Tibial nerve (tissue), 3 donors: Measurements from ENCODE around the gene MOB3A.

Experiments
- POLR2A ChIP-seq, 2 donors: fragments of 450-650 bp; IDR thresholded peaks; one replicate each; pipeline ENCODE4 v1.6.1; 2017; ENCODE audit warnings: antibody characterized with exemption in 2 of 2, mild to moderate bottlenecking in 2 of 2, moderate library complexity in 2 of 2
- TF ChIP-seq, protein P1 (sequence below), 5 experiments: fragments of 200-600 bp in 3 of 5; fragments of 450-650 bp in 2 of 5; sonication (generic) in 3 of 5; IDR thresholded peaks; one replicate each; pipeline ENCODE4 v1.5.1; 2016 to 2019; ENCODE audit warnings: antibody characterized with exemption in 5 of 5, mild to moderate bottlenecking in 3 of 5, moderate library complexity in 2 of 5

DNA sequence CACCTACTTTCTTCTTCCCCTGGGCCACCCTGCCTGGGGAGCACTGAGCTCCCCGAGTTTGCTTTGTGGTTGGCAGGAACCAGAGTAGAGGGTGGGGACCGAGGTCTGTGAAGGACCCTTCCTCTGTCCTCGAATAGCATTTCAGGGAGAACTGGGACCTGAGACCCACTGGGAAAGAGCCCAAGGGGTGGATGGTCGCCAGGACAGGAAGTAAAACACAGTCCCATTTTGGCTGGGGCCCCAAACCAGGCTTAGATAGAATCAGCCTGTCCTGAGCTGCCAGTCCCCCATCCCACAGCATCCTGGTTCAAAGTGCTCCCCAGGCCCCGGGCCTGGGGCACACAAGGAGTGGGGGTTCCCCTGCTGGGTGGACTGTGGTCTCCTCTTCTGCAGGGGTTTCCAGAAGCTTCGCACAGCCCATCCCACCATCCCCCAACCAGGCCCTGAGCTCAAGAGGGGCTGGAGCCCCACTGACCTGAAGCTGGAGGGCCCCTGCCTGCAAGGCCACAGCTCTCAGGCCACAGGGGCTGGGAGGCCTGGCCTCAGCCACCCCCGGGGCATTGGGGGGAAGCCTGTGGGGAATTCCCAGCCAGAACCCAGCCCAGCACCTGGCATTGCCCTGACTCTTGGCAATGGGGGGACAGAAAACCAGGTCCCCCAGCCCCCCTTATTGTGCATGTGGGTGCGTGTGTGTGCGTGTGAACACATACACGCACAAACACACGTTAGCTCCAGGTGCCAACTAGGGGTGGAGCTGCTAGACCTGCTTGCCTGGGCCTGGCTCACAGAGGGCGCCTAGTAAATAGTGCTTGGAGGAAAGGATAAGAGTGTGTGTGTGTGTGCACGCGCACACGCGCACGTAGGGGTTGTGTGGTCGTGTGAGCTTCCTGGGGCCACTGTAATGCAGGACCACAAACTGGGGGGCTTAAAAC is 44.1 kb downstream of the MOB3A start:
- TF ChIP-seq, protein P1, sequence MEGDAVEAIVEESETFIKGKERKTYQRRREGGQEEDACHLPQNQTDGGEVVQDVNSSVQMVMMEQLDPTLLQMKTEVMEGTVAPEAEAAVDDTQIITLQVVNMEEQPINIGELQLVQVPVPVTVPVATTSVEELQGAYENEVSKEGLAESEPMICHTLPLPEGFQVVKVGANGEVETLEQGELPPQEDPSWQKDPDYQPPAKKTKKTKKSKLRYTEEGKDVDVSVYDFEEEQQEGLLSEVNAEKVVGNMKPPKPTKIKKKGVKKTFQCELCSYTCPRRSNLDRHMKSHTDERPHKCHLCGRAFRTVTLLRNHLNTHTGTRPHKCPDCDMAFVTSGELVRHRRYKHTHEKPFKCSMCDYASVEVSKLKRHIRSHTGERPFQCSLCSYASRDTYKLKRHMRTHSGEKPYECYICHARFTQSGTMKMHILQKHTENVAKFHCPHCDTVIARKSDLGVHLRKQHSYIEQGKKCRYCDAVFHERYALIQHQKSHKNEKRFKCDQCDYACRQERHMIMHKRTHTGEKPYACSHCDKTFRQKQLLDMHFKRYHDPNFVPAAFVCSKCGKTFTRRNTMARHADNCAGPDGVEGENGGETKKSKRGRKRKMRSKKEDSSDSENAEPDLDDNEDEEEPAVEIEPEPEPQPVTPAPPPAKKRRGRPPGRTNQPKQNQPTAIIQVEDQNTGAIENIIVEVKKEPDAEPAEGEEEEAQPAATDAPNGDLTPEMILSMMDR (IDR thresholded peaks at IDR 0.05) = no peak
- no peak for TF ChIP-seq POLR2A (IDR thresholded peaks at IDR 0.05)
